22Rv1 (cell line): ENCODE measurements around the gene MUSK.

ENCODE experiments used
- CTCF ChIP-seq: fragments of 450-650 bp; IDR thresholded peaks from 2 replicates; pipeline ENCODE4 v1.5.1; 2017; ENCODE audit warnings: mild to moderate bottlenecking
- ZFX ChIP-seq: fragments of 450-650 bp; IDR thresholded peaks from 2 replicates; pipeline ENCODE4 v1.6.1; 2017; ENCODE audit warnings: antibody characterized with exemption, borderline replicate concordance

- no peak for TF ChIP-seq CTCF
- no peak for TF ChIP-seq ZFX
Observed at GRCh38 chr9:110755179-110755578, 86.6 kb downstream of the MUSK start.
